ENCODE data around the gene SLC4A4. TPM values are rescaled to one million over a fixed set of nuclear protein-coding genes. Genes with fewer than 3 reads are reported as not detected.

Gene SLC4A4
- total RNA-seq, 2 donors from 2014 or later, result 48.3 to 89.2 TPM

- DNase-seq (ENCODE audit: low spot score), result no peak
- Histone ChIP-seq H3K36me3 (no peaks in the 10 kb centered on the region), H3K4me1 (replicated peaks) (no peaks in the 10 kb centered on the region), H3K9me3 (no peaks in the 10 kb centered on the region), H3K4me3 (no peak overlapping the region), H3K27ac (no peak overlapping the region), H3K27me3 (replicated peaks; ENCODE audit: insufficient read depth) (no peaks in the 10 kb centered on the region)
- intact Hi-C loops (cut with DNase I), result no loop called here
- WGBS, result 87% methylated on average over 2 of the region's 2 CpGs
- no peak for TF ChIP-seq POLR2A (IDR thresholded peaks at IDR 0.05)
- TF ChIP-seq POLR2AphosphoS5 (IDR thresholded peaks at IDR 0.05), result no peak
- no peak for TF ChIP-seq CTCF (IDR thresholded peaks at IDR 0.05)
Observed at GRCh38 chr4:71554025-71554424, 215.2 kb downstream of the SLC4A4 start.

GRCh38 chr4:71558248-71558647, 219.4 kb downstream of the SLC4A4 start:
- Histone ChIP-seq H3K27me3 (replicated peaks; ENCODE audit: insufficient read depth) (no peaks in the 10 kb centered on the region), H3K4me1 (replicated peaks) (no peaks in the 10 kb centered on the region), H3K36me3 (no peaks in the 10 kb centered on the region), H3K27ac (no peak overlapping the region), H3K9me3 (no peaks in the 10 kb centered on the region), H3K4me3 (no peak overlapping the region)
- DNase-seq (ENCODE audit: low spot score), result no peak
- no peak for TF ChIP-seq CTCF (IDR thresholded peaks at IDR 0.05)
- no peak for TF ChIP-seq POLR2AphosphoS5 (IDR thresholded peaks at IDR 0.05)
- no peak for TF ChIP-seq POLR2A (IDR thresholded peaks at IDR 0.05)
- 62% methylated on average over 1 of the region's 1 CpG for WGBS
- intact Hi-C loops (cut with DNase I), result no loop called here

GRCh38 chr4:71559957-71560571, 221.2 kb downstream of the SLC4A4 start:
- TF ChIP-seq POLR2AphosphoS5 (IDR thresholded peaks at IDR 0.05) (no peak), POLR2A (IDR thresholded peaks at IDR 0.05) (no peak), CTCF (IDR thresholded peaks at IDR 0.05) (no peak)
- H3K9me3 ChIP-seq, result no peaks in the 10 kb centered on the region
- no peaks in the 10 kb centered on the region for H3K4me1 ChIP-seq (replicated peaks)
- 0% methylated on average over 1 of the region's 1 CpG for WGBS
- H3K36me3 ChIP-seq, result no peaks in the 10 kb centered on the region
- H3K4me3 ChIP-seq, result no peak overlapping the region
- no peaks in the 10 kb centered on the region for H3K27me3 ChIP-seq (replicated peaks; ENCODE audit: insufficient read depth)
- H3K27ac ChIP-seq, result no peak overlapping the region
- intact Hi-C loops (cut with DNase I), result no loop called here
- DNase-seq (ENCODE audit: low spot score), result no peak

GRCh38 chr4:71564775-71565174, 226.0 kb downstream of the SLC4A4 start:
- intact Hi-C loops (cut with DNase I), result no loop called here
- TF ChIP-seq CTCF (IDR thresholded peaks at IDR 0.05) (no peak), POLR2AphosphoS5 (IDR thresholded peaks at IDR 0.05) (no peak), POLR2A (IDR thresholded peaks at IDR 0.05) (no peak)

GRCh38 chr4:71566856-71567255, 228.0 kb downstream of the SLC4A4 start:
- DNase-seq (ENCODE audit: low spot score), result no peak
- intact Hi-C loops (cut with DNase I), result no loop called here
- Histone ChIP-seq H3K36me3 (no peaks in the 10 kb centered on the region), H3K27me3 (replicated peaks; ENCODE audit: insufficient read depth) (no peaks in the 10 kb centered on the region), H3K4me3 (no peak overlapping the region), H3K27ac (peak overlapping the region in 1 of 2 donors; percentile 13), H3K4me1 (replicated peaks) (no peaks in the 10 kb centered on the region), H3K9me3 (no peaks in the 10 kb centered on the region)
- 33% methylated on average over 3 of the region's 3 CpGs for WGBS
- TF ChIP-seq POLR2AphosphoS5 (IDR thresholded peaks at IDR 0.05) (peak; percentile 19), POLR2A (IDR thresholded peaks at IDR 0.05) (no peak)

More at GRCh38 chr4:71564775-71565174, 226.0 kb downstream of the SLC4A4 start:
- no peak for DNase-seq (ENCODE audit: low spot score)
- Histone ChIP-seq H3K27ac (no peak overlapping the region), H3K36me3 (no peaks in the 10 kb centered on the region), H3K4me3 (no peak overlapping the region), H3K9me3 (no peaks in the 10 kb centered on the region), H3K27me3 (replicated peaks; ENCODE audit: insufficient read depth) (no peaks in the 10 kb centered on the region), H3K4me1 (replicated peaks) (no peaks in the 10 kb centered on the region)
- 92% methylated on average over 2 of the region's 2 CpGs for WGBS
